ENCODE data around the gene NETO2.
"Not testable (repeated sequence)": the region's sequence is repeated elsewhere in the genome, so short reads cannot be mapped to it uniquely, and the experiment has no call there.

The NETO2 gene

DNA sequence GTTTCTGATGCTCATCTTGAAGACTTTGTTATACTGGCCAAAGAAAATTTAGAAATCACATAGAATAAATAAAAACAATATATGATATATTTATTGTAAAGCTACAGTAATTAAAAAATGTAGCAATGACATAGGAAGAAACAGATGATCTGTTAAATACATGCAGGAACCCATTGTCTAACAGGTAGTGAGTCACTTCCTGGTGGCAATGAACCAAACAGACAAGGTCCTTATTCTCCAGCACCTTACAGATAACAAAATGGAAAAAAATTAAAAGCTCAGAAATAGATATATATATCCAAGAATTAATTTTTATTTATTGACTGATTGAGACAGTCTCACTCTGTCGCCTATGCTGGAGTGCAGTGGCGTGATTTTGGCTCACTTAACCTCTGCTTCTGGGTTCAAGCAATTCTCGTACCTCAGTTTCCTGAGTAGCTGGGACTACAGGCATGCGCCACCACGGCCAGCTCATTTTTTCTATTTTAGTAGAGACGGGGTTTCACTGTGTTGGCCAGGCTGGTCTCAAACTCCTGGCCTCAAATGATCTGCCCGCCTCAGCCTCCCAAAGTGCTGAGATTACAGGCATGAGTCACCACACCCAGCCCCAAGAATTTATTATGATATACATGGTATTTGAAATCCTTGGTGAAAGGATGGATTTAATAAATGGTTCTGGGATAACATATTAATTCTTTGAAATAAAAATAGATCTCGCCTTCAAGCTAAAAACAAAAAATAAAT is 7.5 kb downstream of the NETO2 start:
- DNase-seq (ENCODE audit: low read depth, low spot score): no peak

DNA sequence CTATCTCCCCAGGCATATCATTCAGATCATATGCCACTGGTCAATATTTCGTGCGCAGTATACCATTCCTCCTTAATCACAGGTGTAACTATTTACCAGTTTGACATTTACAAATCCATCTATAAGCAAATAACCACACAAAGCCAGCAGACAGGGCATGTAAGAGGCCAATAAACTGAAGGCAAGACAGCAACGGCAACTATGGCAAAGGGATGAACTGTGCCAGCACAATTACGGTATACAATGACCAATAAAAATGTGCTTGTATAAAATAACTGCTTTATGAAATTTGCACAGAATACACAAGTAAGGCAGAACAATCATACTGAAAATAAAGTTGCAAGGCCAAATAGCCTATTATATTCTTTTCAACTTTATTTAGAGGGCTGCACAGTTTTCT is 9.2 kb downstream of the NETO2 start:
- no peak for DNase-seq (ENCODE audit: low read depth, low spot score)

DNA sequence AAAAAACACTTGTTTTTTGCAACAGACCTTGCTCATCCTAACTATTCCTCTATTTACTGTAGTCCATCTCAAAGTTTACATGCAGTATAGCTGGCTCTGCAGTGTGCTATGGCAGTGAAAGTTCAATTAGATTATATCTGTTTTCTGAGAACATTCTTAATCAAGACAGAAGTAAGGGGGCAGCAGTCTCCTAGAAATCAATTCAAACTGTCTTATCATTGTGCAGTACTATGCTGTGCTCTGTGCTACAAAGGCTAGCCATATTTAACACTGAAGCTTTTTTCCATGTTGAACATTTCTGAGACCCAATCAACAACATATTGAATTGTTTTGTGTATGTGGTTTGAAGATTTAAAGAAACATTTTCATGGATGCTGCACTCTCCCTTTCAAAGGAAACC is 11.4 kb downstream of the NETO2 start:
- DNase-seq (ENCODE audit: low read depth, low spot score): no peak

DNA sequence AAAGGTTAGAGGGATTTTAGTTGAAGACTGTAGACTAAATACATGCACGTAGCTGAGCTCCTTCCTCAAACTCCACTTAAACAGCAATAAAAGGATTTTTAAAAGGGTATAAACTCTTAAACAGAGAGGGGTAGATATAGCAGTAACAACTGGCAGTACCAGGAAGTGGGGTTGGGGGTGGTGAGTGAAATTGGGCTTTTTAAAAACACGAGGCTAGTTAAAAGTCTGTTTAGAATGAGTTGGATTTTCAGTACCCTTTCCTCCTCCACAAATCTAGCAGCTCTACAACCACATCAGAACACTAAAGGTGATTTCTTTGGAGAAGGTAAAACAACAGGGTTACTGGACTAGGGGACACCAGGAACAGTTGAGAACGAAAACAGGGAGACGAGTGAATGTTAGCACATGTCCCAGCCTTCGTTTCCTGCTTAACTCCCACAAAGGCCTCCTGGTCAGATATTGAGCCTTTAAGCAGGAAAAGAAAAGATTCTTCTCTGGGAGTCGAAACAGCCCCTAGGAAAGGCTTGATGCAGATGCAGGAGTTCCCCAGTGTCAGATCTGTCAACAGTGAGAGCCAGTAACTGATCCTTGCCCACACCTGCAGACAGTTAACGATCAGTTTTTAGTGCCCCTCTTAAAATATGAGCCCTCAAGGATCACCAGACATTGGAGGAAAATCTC is 13.8 kb downstream of the NETO2 start:
- DNase-seq (ENCODE audit: low read depth, low spot score): no peak

DNA sequence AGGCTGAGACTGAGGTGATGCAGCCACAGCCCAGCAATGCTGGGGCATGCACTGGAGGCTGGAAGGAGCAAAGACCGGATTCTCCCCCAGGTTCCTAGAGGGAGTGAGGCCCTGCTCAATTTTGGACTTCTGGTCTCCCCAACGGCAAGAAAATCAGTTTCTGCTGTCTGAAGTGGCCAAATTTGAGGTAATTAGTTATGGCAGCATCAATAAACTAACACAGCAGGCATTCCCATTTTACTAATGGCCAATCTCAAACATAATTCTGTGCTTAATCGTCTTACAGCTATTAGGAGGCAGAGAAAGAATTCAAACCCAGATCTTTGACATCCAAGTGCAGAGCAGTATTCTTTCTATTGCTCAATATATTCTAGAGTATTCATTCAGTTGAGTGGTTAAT is 16.2 kb downstream of the NETO2 start:
- DNase-seq (ENCODE audit: low read depth, low spot score): no peak

DNA sequence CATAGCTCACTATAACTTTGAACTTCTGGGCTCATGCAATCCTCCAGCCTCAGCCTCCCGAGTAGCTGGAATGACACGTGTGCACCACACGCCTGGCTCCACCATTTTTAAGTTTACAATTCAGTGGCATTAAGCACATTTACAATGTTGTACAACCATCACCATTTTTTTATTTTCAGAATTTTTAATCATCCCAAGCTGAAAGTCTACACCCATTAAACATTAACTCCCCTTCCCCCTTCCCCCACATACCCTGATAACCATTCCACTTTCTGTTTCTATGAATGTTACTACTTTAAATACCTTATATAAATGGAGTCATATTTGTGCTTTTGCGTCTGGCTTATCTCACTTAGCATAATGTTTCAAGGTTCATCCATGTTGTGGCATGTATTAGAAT is 18.0 kb downstream of the NETO2 start:
- no peak for DNase-seq (ENCODE audit: low read depth, low spot score)

DNA sequence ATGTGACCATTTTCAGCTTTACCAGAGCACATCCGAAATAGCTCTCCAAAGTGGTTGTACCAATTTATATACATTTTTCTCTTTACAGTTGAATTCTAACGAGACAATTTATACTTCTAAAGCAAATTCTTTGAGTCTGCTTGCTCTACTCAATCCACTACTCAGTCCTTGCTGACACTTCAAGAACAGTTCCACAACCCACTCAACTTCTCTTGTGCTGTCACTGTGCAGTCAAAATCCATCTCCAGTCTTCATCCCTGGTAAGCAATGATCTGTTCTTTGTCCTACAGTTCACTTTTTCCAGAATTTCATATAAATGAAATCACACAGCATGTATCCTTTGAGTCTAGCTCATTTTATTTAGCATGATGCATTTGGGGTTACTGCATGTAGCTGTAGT is 30.6 kb downstream of the NETO2 start:
- no peak for DNase-seq (ENCODE audit: low read depth, low spot score)

DNA sequence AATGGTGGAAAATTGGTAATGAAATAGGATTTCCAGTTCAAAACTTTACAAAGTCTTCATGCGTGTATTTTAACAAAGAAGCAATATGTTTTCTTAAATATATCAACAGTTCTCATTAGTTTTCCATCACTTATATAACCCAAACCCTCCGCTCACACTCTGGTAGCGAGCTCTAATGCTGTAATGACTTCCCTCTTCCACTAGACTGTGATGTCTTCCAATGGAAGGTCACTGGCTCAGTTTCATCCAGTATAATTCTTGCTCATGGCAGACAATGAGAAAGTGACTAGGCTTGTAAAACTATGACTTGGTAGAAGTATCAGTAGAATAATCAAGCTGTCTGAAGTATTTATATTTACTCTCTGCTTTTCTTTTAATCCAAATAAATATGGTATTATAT is 32.8 kb downstream of the NETO2 start:
- no peak for DNase-seq (ENCODE audit: low read depth, low spot score)

DNA sequence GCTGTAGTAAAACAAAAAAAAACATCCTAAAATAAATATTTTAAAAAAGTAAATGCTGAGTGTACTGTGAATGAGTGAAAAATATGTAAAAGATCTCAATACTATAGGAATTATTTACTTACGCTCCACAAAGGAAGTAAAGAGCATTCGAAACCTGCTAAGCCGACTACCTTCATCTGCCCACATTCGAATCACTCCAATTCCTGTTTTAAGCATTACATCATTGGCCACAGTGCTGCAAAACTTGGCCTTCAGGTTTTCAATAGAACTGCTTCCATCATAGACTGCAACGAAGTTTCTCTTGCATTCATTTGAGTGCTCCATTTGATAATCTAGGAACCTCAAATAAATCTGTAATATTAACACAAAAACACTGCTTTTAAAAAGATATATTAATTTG is 34.4 kb downstream of the NETO2 start:
- no peak for DNase-seq (ENCODE audit: low read depth, low spot score)

DNA sequence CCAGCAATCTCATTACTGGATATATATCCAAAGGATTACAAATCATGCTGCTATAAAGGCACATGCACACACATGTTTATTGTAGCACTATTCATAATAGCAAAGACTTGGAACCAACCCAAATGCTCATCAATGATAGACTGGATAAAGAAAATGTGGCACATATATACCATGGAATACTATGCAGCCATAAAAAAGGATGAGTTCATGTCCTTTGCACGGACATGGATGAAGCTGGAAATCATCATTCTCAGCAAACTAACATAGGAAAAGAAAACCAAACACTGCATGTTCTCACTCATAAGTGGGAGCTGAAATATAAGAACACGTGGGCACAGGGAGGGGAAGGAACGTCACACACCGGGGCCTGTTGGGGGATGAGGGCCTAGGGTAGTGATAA is 40.8 kb downstream of the NETO2 start:
- not testable (repeated sequence) for DNase-seq (ENCODE audit: low read depth, low spot score)

DNA sequence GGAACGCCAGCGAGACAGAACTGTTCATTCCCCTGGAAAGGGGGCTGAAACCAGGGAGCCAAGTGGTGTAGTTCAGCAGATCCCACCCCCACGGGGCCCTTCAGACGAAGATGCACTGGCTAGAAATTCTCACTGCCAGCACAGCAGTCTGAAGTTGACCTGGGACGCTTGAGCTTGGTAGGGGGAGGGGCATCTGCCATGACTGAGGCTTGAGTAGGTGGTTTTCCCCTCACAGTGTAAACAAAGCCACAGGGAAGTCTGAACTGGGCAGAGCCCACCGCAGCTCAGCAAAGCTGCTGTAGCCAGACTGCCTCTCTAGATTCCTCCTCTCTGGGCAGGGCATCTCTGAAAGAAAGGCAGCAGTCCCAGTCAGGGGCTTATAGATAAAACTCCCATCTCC is 46.6 kb downstream of the NETO2 start:
- DNase-seq (ENCODE audit: low read depth, low spot score): peak; percentile 59

DNA sequence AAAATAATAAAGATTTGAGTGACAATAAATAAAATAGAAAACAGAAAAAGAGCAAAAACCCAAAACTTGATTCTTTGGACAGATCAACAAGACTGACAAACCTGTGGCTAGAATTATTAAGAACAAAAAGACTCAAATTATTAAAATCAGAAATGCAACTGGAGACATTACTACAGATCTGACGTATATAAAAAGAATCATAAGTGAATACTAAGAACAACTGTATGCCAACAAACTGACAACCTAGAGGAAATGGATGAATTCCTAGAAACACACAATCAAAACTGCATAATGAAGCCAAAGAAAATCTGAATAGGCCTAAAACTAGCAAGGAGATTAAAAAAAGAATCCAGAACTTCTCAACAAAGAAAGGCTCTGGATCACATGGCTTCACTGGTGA is 47.4 kb downstream of the NETO2 start:
- no peak for DNase-seq (ENCODE audit: low read depth, low spot score)

DNA sequence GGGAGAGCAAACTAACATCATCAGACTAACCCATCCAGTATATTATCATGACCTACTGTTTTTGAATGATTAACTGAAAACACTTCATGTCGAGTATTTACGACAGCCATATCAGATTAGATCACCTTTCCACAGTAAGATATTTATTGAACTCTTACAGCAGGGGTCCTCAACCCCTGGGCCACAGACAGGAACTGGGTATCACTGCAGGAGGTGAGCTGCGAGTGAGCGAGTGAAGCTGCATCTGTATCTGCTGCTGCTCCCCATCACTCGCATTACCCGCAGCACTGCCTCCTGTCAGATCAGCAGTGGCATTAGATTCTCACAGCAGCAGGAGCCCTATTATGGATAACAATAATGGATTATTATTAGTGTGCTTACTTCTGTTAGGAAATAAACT is 59.5 kb downstream of the NETO2 start:
- DNase-seq (ENCODE audit: low read depth, low spot score): no peak

DNA sequence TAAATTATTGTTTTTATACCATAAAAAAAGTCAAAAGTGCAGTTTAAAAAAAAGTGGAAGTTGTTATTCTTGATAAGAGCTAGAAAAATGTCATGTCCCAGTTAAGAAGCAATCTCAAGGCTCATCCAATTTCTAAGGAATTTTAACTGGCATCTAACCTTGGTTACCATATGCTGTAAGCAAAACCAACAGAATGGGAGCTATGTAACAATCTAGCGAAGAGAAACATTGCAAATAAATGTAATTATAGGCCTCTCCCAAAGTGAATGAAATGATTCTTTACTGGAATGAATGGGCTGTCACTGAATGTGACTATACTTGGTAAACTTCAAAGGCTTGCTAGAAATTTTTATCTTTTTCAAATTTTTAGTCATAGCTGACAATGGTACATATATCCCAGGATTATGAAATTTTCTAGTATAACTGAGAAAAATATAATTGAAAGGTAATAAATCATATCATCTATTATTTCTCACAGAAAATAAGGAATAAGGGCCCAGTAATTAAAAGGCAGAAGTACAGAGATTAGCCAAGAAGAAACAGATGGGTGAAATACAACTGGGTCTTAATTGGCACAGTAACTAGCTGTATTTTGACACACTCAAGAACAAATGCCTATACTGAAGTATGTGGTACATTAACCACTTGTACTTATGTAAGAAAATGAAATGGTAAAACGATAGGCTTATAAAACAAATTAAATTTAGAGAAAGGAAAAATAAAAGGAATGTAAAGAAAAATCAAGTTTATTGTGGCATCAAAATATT is 61.5 kb downstream of the NETO2 start:
- no peak for DNase-seq (ENCODE audit: low read depth, low spot score)

DNA sequence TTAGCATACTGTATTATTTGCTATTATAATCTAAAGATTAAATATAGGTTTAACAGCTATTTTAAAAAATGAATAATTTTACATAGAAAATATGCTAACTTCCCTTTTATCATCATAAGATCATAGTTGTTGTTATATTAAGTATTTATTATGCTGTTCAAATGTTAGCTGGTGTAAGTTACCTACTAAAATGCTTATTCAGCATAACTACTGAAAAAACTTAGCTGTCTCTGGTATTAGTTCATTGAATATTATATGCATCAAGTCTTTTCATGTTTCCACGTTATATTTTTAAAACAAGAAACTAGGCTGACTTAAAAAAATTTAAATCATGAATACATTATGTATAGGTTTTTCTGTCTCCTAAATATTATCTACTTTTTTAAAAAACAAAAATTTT is 62.6 kb downstream of the NETO2 start:
- no peak for DNase-seq (ENCODE audit: low read depth, low spot score)

DNA sequence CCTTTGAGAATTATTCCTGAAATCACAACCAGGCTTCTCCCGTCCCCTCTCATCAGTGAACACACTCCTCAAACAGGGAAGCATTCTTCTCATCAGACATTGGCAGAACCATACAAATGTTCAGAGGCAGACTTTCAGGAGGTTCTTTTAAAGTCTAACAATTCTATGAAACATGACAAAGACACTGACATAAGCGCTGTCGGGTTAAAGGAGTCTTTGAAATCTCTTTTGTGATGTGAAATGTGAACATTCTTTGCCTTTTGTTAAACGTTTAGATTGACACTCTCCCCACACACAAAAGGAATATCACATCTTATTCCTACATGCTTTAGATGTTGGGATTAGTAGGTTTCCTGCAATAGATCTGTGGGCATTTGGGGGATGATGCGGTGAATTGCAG is 63.9 kb downstream of the NETO2 start:
- no peak for DNase-seq (ENCODE audit: low read depth, low spot score)

DNA sequence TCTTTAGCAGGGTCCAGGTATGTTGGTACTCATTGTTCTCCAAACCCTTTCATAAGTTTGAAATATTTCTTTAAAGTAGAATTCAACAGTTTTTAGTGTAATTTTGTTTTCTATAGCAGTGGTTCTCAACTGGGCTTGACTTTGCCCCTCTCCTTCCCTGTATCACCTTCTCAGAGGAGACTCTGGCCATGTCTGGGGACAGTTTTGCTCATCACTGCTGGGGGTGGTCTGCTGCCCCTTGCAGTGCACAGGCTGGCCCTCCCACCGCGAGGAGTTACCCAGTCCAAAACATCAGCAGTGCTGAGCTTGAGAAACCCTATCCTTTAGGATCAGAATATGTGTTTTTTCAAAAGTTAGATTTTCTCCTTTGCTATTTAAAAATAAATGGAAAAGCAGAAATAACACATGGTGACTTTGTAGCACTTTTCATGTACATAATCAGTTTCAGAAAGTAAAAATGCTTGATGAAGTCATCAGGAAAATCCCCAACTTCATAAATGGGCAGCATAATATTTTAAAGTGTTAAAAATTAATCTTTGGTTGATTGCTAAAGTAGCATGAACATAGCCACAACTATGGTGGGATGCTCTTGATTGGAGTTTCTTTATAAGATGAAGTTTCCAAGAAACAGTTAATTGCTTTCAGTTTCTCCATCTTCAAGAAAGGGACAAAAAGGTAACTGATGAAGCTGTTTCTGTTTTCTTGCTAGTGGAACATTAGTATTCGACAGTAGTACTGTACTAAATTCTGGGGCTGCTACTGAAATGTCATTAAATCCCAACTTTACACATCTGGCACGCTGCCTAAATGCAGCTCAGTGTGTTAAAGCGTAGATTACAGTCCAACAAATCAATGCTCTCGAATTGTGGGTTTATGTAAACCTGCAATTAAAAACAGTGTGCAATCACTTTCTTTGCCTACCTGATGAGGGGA is 70.3 kb downstream of the NETO2 start:
- no peak for DNase-seq (ENCODE audit: low read depth, low spot score)

DNA sequence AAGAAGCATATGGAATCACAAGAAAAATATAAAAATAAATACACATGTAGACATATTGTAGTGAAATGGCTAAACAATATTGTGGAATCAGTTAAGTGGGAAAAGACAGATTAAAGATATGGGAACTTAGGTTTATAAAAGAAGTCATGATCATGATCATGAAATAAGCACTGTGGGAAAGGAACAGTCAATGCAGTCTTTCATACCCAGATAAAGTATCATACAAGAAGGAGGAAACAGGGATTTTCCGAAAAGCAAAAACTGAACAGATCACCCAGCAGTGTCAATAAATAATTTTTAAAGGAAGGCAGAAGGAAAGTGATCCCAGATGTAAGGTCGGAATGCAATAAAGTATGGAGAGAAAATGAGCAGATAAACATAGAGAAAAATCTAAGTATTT is 71.6 kb downstream of the NETO2 start:
- DNase-seq (ENCODE audit: low read depth, low spot score): no peak

DNA sequence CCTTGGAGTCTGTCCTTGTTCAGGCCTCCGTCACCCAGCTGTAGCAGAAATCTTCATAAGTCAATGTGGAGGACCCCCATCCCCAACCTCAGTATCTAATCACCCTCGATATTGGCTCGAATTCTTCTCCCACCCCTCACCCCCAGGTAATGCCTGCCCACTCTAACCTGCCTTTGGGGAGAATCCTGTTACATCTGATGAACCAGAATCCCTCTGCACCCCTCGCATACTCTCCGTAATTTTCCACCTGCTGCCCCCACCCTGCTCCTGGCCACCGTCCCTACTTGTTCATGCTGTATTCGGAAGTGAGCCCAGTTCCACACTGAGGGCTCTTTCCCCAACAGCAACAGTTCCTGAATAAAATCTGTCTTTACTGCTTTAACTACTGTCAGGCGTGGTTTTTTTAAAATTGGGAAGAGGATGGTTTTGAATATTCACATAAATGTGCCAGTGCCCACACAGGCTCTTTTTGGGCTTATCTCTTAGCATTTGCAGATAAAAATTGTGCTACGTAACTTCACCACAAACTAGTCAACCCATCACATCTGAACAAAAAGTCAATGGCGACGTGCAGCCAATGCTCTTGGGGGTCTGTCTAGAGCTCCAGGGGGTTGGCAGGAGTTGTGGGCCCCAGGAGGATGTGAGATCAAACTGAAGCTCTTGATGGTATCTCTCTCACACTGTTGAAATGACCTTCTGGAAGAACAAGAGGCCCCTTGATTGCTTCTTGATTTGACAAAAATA is 73.7 kb downstream of the NETO2 start:
- no peak for DNase-seq (ENCODE audit: low read depth, low spot score)

DNA sequence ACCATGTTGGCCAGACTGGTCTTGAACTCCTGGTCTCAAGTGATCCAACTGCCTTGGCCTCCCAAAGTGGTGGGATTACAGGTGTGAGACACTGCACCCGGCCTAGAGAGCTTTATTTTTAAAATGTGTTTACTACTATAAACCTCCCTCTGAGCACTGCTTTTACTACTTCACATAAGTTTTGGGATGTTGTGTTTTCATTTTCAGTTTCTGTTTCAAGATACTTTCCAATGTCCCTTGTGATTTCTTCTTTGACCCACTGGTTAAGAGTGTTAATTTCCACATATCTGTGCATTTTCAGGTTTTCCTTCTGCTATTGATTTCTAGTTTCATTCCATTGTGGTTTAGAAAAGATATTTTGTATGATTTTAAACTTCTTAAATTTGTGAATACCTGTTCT is 74.4 kb downstream of the NETO2 start:
- no peak for DNase-seq (ENCODE audit: low read depth, low spot score)

DNA sequence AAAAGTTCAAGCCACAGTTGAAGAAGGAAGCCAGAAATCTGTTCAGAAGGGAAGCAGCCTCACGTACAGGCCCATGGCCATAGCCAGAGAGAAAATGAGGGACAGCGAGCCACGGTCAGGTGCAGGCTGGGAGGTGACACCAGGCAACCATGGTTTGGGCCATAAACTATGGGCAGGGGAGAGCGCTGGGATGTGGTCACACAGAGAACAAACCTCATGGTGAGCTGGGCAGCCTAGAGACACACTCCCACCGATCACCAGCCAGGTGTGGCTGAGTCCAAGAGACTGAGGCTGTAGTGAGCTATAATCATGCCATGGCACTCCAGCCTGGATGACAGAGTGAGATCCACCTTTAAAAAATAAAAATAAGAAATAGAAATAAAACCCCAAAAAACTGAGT is 76.5 kb downstream of the NETO2 start:
- DNase-seq (ENCODE audit: low read depth, low spot score): no peak
